Measurements from ENCODE around the gene PCGF2.

PCGF2 gene

DNA sequence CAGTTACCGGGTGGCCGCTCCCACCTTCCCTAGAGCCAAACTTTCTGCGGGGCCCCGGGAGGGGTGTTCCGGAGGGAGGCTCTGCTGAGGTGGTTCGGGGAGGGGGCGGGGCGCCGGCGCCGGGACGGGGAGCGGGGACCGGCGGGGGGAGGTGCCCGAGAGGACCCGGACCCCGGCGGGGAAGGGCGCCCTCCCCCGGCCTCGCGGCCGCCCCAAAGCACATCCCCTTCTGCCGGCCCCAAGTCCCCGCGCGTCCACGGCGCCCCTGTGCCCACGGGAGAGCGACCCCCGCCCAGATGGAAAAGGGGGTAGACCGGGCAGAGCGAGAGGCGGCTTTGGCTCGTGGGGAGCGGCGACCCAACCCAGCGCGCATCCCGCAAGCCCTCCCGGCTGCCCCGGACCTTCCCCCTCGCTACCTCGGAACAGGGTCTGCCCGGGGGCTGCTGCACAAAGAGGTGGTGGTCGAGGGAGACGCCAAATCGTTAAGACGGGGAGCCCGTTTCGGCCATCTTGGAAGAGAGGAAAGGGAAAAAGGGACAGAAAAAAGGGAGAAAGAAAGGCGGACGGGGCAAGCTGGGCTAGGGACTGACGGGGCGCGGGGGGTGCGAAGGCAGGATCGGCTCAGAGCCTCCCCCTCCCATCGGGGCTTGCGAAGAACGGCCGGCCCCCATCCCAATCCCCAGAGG is 530 bp downstream of the PCGF2 start:
- TF ChIP-seq, protein P1, sequence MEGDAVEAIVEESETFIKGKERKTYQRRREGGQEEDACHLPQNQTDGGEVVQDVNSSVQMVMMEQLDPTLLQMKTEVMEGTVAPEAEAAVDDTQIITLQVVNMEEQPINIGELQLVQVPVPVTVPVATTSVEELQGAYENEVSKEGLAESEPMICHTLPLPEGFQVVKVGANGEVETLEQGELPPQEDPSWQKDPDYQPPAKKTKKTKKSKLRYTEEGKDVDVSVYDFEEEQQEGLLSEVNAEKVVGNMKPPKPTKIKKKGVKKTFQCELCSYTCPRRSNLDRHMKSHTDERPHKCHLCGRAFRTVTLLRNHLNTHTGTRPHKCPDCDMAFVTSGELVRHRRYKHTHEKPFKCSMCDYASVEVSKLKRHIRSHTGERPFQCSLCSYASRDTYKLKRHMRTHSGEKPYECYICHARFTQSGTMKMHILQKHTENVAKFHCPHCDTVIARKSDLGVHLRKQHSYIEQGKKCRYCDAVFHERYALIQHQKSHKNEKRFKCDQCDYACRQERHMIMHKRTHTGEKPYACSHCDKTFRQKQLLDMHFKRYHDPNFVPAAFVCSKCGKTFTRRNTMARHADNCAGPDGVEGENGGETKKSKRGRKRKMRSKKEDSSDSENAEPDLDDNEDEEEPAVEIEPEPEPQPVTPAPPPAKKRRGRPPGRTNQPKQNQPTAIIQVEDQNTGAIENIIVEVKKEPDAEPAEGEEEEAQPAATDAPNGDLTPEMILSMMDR (IDR thresholded peaks at IDR 0.05; ENCODE audit: extremely low read depth, insufficient read depth, missing control alignments), result peak; percentile 39
- in situ Hi-C loops (cut with MboI; ENCODE audit: low pct_unique_long_range_greater_than_20kb, low sequenced_read_pairs, unreplicated experiment), result no loop called here
- peak; percentile 71 for DNase-seq (ENCODE audit: low spot score)

DNA sequence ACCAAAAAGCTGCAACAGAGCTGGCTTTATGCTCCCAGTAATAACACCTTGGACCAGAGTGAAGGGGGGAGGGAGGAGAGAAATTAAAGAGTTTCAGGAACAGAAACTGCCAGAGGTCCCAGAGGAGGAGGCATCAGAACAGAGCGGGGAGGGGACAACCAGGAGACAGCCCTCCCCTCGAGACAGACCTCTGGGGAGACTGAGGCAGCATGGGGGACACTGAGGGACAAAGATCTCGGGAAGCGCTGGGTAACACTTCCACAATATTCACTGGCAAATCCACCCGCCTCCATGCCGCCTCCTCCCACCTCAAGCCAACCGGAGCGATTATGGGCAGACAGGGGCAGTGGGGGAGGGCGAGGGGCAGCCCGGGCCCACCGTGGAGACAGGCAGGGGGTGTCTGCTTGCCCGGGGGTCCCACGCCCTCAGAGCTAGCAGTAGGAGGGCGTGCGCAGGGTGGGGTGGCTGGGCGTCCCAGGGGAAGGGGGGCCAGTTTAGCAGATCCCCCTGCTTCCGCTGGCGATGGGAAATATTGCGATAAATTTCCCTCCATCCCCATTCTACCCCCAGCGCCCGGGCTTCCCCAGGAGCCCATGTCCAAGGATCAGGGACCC is 1.2 kb downstream of the PCGF2 start:
- TF ChIP-seq, protein P1 (IDR thresholded peaks at IDR 0.05; ENCODE audit: extremely low read depth, insufficient read depth, missing control alignments), result no peak
- no peak for DNase-seq (ENCODE audit: low spot score)
- in situ Hi-C loops (cut with MboI; ENCODE audit: low pct_unique_long_range_greater_than_20kb, low sequenced_read_pairs, unreplicated experiment), result no loop called here

GRCh38 chr17:38746004-38746848 is 1.9 kb downstream of the PCGF2 start:
- no peak for DNase-seq (ENCODE audit: low spot score)
- in situ Hi-C loops (cut with MboI; ENCODE audit: low pct_unique_long_range_greater_than_20kb, low sequenced_read_pairs, unreplicated experiment), result no loop called here
- TF ChIP-seq, protein P1 (IDR thresholded peaks at IDR 0.05; ENCODE audit: extremely low read depth, insufficient read depth, missing control alignments), result no peak

DNA sequence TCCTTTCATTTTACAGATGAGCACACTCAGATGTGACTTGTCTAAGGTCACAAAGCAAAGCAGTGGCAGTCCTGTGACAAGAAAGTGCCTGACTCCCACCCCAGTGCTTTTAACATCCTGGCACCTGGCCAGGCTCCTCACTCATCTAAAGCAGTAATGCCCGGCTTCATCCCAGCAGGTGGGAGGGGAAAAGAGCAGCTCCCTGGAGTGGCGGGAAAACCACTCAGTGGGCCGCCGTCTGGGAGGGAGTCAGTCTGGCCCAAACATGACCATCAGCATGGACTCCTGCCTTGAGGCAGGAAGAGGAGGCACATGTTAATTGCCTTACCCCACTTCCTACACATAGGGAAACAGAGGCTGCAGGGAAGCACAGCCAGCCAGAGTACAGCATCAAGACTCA is 2.6 kb downstream of the PCGF2 start:
- TF ChIP-seq, protein P1 (IDR thresholded peaks at IDR 0.05; ENCODE audit: extremely low read depth, insufficient read depth, missing control alignments), result no peak
- in situ Hi-C loops (cut with MboI; ENCODE audit: low pct_unique_long_range_greater_than_20kb, low sequenced_read_pairs, unreplicated experiment), result no loop called here
- no peak for DNase-seq (ENCODE audit: low spot score)

GRCh38 chr17:38743556-38744171 is 4.5 kb downstream of the PCGF2 start:
- TF ChIP-seq, protein P1 (IDR thresholded peaks at IDR 0.05; ENCODE audit: extremely low read depth, insufficient read depth, missing control alignments), result no peak
- in situ Hi-C loops (cut with MboI; ENCODE audit: low pct_unique_long_range_greater_than_20kb, low sequenced_read_pairs, unreplicated experiment), result no loop called here
- peak; percentile 15 for DNase-seq (ENCODE audit: low spot score)
